ENCODE results near the gene DENND5A. TPM values are rescaled to one million over a fixed set of nuclear protein-coding genes. Genes with fewer than 3 reads are reported as not detected.
A peak's percentile ranks its signal among the peaks of the same experiment; 100 is the strongest.
"Not testable (repeated sequence)": the region's sequence is repeated elsewhere in the genome, so short reads cannot be mapped to it uniquely, and the experiment has no call there.

The DENND5A gene
- total RNA-seq, 1 donor from 2014 or later = 15.5 TPM

DNA sequence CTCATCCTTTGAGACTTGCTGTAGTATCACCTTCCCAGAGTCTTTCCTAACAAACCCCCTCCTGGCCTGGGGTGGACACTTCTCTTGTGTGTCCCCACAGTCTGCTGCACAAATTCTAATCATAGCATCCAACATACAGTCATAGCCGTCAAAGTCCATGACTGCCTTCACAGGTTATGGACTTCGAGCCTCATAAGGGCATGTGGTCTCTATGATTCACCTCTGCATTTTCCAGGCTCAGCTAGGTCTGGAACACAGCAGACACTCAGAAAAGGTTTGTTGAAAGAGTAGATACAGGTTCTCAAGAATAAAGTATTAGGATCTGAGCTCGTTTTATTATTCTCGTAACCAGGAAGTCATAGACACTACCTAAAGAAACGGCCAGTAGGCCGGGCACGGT is 160.6 kb downstream of the DENND5A start:
- DNase-seq (ENCODE audit: low spot score) (no peak), ATAC-seq (no peak)

DNA sequence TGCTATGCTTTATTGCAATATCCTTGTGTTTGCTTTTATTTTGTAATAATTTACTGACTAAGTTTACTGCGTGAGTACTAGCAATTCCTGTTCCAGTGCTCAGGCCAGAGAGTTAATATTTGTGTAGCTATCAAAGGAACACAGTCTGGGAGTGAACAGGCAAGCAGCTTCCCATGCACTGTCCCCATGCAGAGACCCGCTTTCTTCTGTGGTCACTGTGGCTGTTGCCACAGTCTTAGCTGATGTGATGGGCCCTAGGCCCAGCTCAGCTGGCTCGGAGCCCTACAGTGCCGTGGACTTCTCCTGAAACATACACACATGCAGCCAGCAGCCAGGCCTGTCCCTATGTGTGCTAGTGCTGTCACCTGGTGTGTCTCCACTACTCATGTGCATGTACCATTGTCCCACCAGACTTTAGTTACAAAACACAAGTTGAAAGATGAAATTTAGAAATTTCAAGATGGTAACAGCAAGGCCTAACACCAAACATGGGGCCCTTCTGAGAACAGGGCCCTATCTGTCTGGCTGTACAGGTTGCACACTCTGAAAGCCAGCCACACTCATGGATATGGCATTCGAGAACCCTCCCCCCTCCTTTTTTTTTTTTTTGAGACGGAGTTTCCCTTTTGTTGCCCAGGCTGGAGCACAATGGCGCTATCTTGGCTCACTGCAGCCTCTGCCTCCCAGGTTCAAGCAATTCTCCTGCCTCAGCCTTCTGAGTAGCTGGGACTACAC is 161.4 kb downstream of the DENND5A start:
- DNase-seq (ENCODE audit: low spot score) (peak; percentile 58), ATAC-seq (peak; percentile 89)

DNA sequence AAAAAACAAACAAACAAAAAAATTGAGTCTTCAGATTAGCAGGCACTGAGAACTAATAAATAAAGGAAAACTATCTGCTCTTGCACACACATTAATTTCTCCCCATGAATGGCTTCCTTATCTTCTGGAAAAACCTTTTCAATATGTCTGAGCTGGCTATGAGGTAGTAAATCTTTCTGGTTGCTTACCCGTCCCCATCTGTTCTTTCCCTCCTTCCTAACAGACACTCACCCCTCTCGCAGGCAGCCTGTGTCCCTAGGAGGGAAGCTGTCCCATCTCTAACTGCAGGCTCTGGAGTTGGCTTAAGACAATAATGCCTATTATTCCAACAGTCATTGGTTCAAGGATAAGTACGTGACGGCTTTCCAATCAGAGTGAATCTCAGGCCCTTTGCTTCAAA is 165.5 kb downstream of the DENND5A start:
- DNase-seq (ENCODE audit: low spot score) (no peak), ATAC-seq (no peak)

DNA sequence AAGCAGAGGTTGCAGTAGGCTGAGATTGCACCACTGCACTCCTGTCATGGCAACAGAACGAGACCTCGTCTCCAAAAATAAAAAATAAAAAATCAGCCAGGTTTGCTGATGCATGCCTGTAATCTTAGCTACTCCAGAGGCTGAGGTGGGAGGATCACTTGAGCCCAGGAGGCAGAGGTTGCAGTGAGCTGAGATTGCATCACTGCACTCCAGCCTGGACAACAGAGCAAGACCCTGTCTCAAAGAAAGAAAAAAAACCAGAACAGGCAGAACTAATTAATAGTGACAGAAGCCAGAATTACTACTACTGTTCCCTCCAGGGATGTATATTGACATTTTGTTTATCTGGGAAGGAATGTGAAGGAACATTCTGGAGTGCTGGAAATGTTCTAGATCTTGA is 166.7 kb downstream of the DENND5A start:
- DNase-seq (ENCODE audit: low spot score); ATAC-seq: not testable (repeated sequence)

GRCh38 chr11:9097186-9097943 is 167.8 kb downstream of the DENND5A start:
- DNase-seq (ENCODE audit: low spot score); ATAC-seq: not testable (repeated sequence)

DNA sequence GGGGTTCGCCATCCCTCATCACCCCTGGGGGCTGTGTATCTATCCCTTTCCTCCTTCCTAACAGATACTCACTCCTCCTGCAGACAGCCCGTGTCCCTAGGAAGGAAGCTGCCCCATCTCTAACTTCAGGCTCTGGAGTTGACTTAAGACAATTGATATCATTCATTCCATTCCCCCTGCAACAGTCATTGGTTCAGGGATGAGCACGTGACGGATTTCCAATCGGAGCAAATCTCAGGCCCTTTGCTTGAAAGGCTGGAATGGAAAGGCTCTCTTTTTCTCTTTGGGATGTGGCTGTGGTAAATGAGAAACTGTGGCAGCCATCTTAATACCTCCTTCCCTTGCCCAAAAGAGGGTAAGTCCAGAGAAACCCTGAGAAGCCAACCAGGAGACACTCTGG is 168.7 kb downstream of the DENND5A start:
- DNase-seq (ENCODE audit: low spot score) (no peak), ATAC-seq (no peak)

GRCh38 chr11:9095421-9095820 is 169.7 kb downstream of the DENND5A start:
- no peak for DNase-seq (ENCODE audit: low spot score)
- no peak for ATAC-seq

DNA sequence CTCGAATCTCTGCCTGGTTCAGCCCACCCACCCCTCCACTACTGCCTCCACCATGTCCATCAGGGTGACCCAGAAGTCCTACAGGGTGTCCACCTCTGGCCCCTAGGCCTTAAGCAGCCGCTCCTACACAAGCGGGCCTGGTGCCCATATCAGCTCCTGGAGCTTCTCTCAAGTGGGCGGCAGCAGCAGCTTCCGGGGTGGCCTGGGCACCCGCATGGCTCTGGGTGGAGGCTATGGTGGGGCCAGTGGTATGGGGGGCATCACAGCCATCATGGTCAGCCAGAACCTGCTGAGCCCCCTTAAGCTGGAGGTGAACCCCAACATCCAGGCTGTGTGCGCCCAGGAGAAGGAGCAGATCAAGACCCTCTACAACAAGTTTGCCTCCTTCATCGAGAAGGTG is 170.7 kb downstream of the DENND5A start:
- DNase-seq (ENCODE audit: low spot score) = no peak
- no peak for ATAC-seq

DNA sequence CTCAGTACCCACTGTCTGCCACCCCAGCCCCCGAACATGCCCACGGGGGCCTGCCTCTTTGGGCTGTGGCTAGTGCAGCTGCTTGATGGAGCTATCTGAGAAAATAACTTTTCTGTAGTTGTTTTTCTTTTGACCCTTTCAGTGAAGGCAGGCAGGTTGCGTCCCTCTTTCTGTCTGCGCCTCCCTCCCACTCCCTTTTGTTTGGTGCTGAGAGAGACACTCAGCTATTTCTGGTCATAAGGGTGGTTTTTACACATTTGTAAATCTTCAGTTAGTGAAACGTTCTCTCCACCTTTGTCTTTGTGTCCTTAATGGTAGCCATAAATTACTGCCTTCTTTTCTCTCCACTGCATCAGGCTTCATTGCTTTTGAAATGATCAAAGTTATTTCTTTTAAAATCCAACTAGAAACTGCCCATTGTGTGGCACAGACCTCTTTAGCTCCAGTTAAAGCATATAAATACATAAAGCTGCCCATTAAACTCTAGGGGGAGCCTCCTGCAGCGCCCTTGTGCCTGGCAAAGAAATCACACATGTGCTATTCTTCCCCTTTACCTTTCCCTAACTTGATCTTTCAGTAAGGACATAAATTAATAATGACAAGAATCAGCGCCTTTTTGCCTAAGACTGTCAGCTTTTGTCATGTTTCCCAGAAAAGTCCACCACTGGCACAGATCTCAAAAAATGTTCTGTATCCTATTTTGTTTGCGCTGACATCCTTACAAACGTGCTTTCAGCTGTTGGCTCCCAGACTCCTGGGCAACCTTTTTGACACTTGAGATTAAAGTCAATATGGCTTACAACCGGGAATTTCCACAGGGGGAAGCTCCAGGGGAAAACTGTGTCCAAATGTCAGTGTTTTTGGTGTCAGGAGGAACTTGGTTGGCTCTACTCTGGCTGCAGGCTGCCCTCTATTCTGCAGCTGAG is 172.0 kb downstream of the DENND5A start:
- ATAC-seq = no peak
- no peak for DNase-seq (ENCODE audit: low spot score)

GRCh38 chr11:9092072-9092471 is 173.1 kb downstream of the DENND5A start:
- DNase-seq (ENCODE audit: low spot score) (no peak), ATAC-seq (no peak)

GRCh38 chr11:9091044-9091922 is 173.9 kb downstream of the DENND5A start, which contains the start of gene SCUBE2:
SCUBE2 (minus strand) TSS chr11:9091599; CDS start chr11:9091528, 71 bp downstream.
- peak; percentile 38 for ATAC-seq
- DNase-seq (ENCODE audit: low spot score) = no peak

DNA sequence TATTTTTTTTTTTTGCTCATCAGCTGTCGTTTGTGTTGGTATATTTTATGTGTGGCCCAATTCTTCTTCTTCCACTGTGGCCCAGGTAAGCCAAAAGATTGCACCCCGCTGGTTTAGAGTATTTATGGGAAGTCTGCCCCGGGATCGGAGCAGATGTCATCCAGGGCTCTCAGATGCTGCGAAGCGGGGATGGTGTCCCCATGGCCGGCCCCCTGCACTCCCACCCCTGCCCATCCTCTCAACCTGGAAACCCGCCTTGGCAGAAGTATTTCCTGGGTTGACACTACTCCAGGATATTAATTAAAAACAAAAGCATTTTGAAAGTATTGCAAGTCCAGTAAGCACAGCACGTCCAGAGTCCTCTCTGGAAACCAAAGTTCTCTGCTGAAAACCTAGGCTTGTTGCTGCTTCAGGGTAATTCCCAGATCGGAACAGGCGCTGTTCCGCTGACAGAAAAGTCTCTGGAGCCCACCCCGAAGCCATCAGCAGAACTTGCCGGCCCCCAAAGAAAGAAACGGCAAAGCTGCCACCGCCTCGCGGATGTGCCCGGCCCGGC is 174.6 kb downstream of the DENND5A start:
- ATAC-seq (no peak), DNase-seq (ENCODE audit: low spot score) (no peak)

DNA sequence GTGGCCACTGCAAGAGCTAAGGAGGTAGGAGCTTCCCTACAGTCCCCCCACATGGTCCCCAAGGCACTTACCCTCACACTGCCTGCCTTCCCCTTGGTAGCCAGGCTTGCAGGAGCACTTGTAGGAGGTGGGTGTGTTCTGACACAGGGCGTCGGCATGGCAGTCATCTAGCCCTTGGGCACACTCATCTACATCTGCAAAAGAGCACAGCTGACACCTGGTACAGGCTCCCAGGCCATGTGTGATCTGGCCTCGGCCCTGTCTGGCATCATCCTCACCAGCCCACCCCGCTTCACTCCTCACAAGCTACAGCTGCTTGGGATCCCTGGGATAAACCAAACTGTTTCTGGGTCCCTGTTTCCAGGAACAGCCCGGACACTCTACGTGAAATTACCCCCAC is 175.5 kb downstream of the DENND5A start:
- no peak for DNase-seq (ENCODE audit: low spot score)
- ATAC-seq = no peak

DNA sequence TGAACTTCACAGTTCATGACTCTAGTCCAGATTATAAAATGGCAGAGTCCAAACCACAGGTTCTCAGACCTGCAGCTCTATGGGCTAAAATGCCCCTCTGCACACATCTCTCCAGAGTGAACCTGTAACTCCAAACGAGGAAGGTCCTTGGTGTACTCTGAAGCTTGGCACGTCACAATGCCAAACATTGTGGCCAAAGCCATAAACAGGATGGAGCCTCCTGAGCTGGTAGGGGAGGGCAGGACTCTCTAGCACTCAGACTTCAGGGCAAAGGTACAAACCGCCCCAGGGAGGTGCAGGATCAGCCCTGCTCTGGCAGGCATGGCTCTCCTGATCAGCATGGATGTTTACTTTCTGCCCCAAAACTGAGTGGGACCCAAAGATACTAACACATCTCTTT is 176.1 kb downstream of the DENND5A start:
- ATAC-seq = peak; percentile 68
- DNase-seq (ENCODE audit: low spot score) = no peak

Other genes starting within 250 kb of the DENND5A start
- gene SCUBE2, start 173.8 kb downstream of the DENND5A start, total RNA-seq = 0.65 TPM
- 22.7 TPM for gene TMEM41B, start 49.2 kb upstream of the DENND5A start, total RNA-seq
- gene IPO7, start 119.3 kb upstream of the DENND5A start, total RNA-seq = 39.0 TPM
- gene ZNF143, start 195.7 kb upstream of the DENND5A start, total RNA-seq = 7.0 TPM

All from left lobe of liver (tissue), 2 donors.